GM21526 (cell line): Measurements from ENCODE around the gene AQP1.

Experiments
- ATAC-seq: cut with Tn5 transposase; IDR thresholded peaks from one replicate; pipeline ENCODE4 v1.9.1; 2021; ENCODE audit warnings: moderate library complexity; ENCODE audit not compliant: unreplicated experiment, low FRiP score

The AQP1 gene

DNA sequence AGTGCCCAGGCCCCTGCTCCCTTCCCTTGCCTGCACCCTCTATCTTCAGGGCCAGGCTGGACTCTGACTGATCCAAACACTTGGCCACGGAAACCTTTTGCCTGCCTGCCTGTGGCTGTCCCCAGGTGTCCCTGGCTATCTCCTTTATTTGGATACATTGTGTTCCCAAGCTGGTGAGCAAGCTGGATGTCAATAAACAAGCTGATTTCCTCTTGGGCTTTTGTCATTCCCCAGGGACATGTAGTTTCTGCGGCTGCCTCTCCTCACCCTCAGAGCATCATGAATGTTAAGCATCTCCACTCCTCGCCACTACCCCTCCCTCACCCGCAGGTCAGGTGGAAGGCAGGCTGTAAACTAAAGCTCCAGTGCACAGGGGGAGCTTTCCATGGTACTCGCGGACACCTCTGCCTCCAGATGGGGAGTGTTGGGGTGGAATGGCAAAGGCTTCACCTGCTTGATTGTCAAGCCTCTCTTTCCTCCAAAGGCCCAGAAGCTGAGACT, 59.0 kb downstream of the AQP1 start:
- no peak for ATAC-seq

DNA sequence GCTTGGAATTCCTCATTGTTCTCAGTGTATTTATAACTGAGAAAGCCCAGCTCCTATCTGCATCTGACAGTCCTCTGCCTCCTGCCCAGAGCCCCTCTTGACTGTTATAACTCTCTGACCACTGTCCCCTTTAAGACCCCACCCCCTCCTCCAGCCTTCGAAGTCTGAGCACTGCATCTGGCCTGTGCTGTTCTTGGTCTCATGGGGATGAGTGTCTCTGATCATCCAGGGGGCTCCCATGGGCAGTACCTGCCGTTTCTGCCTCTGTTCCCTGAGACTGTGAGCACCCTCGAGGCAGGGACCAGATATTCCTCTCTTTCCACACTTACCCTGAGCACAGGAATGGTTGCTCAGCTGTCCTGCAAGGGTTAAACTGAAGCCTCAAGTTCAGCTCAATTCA, 59.8 kb downstream of the AQP1 start:
- ATAC-seq = no peak

DNA sequence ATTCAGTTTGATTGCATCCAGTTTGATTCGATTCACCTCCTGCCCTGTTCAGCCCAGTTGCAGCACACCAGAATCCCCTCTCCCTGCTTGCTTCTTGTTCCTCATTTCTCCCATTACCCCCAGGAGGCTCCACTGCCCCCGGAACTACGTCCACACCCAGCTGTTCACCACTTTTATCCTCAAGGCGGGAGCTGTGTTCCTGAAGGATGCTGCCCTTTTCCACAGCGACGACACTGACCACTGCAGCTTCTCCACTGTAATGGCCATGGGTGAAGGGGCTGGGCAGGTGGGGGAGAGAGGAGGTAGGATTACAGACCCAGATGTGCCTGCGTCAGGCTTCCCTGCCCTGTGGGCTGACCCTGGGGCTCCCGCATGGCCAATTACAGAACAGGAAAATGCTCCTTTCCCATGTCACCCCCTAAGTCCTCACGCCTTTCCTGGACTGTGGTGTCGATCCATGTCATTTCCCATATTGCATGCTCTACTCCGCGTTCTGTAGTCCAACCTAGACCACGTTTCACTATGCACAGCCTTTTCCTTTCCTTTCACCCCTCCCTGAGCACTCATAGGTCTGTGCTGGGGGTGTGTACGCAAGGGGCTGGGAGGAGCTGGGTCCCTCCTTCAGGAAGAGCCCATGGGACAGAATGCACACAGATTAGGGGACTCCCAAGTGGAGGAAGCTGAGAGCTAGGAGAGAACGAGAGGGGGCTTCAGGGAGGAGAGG, 60.3 kb downstream of the AQP1 start:
- no peak for ATAC-seq

DNA sequence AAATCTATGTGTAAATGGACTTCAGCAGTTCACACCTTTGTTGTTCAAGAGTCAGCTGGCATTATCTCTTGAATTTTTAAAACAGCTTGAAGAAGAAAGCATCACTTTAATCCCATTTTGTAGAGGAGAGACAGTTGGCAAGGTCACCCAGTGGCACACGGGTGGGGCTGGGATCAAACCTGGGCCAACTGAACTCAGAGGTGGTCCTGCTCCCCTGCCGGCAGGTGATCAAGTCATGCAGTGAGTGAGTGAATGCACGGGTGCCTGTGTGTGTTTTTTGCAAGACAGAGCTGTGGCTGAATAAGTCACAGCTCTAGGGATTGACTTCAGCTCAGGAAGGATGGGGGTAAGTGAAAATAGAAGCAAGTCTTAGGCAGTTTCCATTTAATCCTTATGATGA, 61.6 kb downstream of the AQP1 start:
- no peak for ATAC-seq

DNA sequence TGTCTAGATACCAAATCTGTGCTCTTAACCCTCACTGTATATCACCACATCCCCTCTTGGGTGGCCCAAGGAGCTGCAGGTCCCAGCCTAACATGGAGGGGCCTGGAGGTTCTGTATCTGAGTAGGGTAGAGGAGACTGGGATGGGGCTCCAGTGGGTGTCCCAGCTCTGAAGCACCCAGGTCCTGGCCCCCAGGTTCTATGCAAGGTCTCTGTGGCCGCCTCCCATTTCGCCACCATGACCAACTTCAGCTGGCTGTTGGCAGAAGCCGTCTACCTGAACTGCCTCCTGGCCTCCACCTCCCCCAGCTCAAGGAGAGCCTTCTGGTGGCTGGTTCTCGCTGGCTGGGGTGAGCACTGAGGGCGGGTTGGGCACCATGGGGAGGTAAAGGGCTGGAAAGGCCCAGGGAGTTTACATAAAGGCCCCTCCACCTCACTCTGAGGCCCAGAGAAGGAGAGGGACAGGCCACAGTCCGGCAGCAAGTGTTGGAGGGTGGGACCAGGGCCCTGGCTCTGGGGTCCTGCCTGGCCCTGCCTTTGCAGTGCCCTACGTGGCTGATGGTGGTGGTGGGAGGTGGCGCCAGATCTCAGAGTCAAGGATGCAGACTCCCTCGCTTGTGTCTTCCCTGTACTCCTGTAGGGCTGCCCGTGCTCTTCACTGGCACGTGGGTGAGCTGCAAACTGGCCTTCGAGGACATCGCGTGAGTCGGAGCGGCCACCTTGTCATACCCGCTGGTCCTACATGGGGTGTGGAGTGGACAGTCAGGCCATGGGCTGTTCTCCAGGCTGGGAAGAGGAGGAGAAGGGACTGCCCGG, 62.3 kb downstream of the AQP1 start:
- ATAC-seq = no peak

DNA sequence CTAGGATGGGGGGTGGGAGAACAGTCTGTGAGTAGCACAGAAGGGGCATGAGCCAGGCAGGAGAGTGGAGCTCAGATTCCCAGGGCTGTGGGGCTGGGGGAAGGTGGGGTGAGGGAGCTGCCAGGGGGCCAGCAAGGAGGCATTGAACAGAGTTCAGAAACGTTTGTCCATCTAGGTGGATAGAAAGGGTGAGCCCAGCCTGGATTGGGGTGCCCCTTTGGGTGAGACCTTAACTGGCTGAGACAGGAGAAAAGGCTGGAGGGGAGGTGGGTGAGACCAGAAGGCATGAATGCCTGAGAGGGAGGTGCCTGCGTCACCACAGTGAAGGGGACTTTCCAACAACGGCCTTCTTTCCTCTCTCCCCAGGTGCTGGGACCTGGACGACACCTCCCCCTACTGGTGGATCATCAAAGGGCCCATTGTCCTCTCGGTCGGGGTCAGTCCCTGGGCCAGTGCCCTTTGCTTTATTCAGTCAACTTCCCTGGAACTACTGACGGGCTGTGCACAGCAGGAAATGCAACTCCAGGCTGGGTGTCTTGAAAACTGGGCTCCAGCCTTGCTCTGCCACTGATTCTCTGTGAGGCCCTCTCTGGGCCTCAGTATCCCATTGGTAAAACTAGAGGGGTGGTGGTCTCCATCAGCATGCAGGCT, 63.1 kb downstream of the AQP1 start:
- peak; percentile 93 for ATAC-seq
